OCI-LY7 (cell line): ENCODE results near the gene TMTC1.

Experiments used
- EZH2phosphoT487 ChIP-seq: fragments of 200-600 bp; sonication (generic); IDR thresholded peaks from 2 replicates; pipeline ENCODE4 v1.6.1; 2018; ENCODE audit warnings: low read depth, borderline replicate concordance, mild to moderate bottlenecking, mixed run types, antibody characterized with exemption, low read length, moderate library complexity, mixed read lengths
- TF ChIP-seq, protein P1 (sequence below): fragments of 200-600 bp; sonication (generic); conservative IDR thresholded peaks from 2 replicates; pipeline ENCODE4 v1.5.1; 2014; ENCODE audit warnings: mild to moderate bottlenecking, antibody characterized with exemption, low read length, moderate library complexity, mixed read lengths

DNA sequence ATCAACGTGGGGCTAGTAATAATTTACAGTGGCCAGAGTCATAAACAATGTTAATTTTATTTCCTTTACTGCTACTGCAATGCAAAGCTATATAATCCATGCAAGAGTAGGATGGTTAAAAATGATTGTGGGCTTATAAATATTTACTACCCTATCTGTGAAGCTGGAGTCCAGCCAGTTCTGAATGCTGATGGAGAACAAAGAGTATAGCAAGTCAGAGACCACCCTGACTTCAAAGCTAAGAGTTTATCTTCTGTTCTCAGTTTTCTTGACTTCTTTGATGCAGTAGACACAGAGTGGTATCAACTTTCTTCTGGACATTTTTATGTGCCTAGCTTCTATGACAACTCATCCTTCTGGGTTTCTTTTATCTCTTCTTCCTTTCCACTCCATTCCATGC is 252.3 kb downstream of the TMTC1 start:
- TF ChIP-seq EZH2phosphoT487 = no peak
- TF ChIP-seq, protein P1, sequence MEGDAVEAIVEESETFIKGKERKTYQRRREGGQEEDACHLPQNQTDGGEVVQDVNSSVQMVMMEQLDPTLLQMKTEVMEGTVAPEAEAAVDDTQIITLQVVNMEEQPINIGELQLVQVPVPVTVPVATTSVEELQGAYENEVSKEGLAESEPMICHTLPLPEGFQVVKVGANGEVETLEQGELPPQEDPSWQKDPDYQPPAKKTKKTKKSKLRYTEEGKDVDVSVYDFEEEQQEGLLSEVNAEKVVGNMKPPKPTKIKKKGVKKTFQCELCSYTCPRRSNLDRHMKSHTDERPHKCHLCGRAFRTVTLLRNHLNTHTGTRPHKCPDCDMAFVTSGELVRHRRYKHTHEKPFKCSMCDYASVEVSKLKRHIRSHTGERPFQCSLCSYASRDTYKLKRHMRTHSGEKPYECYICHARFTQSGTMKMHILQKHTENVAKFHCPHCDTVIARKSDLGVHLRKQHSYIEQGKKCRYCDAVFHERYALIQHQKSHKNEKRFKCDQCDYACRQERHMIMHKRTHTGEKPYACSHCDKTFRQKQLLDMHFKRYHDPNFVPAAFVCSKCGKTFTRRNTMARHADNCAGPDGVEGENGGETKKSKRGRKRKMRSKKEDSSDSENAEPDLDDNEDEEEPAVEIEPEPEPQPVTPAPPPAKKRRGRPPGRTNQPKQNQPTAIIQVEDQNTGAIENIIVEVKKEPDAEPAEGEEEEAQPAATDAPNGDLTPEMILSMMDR = no peak
